LNCAP (cell line): Measurements from ENCODE around the gene MAGI1.

Source experiments
- CTCF ChIP-seq: fragments of 450-650 bp; IDR thresholded peaks from 2 replicates; pipeline ENCODE4 v1.5.1; 2017; ENCODE audit warnings: mild to moderate bottlenecking

The MAGI1 gene

GRCh38 chr3:65844370-65844769 is 194.3 kb downstream of the MAGI1 start:
- no peak for TF ChIP-seq CTCF

- no peak for TF ChIP-seq CTCF
Observed at GRCh38 chr3:65843732-65844131, 195.0 kb downstream of the MAGI1 start.

- no peak for TF ChIP-seq CTCF
Observed at GRCh38 chr3:65837604-65838003, 201.1 kb downstream of the MAGI1 start.

GRCh38 chr3:65836047-65836446 is 202.7 kb downstream of the MAGI1 start:
- TF ChIP-seq CTCF, result no peak

GRCh38 chr3:65833761-65834505 is 204.8 kb downstream of the MAGI1 start:
- no peak for TF ChIP-seq CTCF

- no peak for TF ChIP-seq CTCF
Observed at GRCh38 chr3:65831733-65832425, 206.8 kb downstream of the MAGI1 start.

- TF ChIP-seq CTCF, result no peak
Observed at GRCh38 chr3:65830948-65831732, 207.6 kb downstream of the MAGI1 start.
